GM21515 (cell line): ENCODE data around the gene PIGV.
"Not testable (repeated sequence)": the region's sequence is repeated elsewhere in the genome, so short reads cannot be mapped to it uniquely, and the experiment has no call there.

ENCODE experiments used
- ATAC-seq: cut with Tn5 transposase; IDR thresholded peaks from one replicate; pipeline ENCODE4 v1.9.1; 2021; ENCODE audit not compliant: unreplicated experiment

PIGV gene

GRCh38 chr1:26791626-26792025, 3.9 kb downstream of the PIGV start:
- no peak for ATAC-seq

- no peak for ATAC-seq
Observed at GRCh38 chr1:26792924-26793323, 5.2 kb downstream of the PIGV start.

GRCh38 chr1:26794391-26794790, 6.6 kb downstream of the PIGV start:
- ATAC-seq, result no peak

- no peak for ATAC-seq
Observed at GRCh38 chr1:26797627-26798026, 9.9 kb downstream of the PIGV start.

GRCh38 chr1:26799479-26800142, 11.9 kb downstream of the PIGV start:
- ATAC-seq, result no peak

DNA sequence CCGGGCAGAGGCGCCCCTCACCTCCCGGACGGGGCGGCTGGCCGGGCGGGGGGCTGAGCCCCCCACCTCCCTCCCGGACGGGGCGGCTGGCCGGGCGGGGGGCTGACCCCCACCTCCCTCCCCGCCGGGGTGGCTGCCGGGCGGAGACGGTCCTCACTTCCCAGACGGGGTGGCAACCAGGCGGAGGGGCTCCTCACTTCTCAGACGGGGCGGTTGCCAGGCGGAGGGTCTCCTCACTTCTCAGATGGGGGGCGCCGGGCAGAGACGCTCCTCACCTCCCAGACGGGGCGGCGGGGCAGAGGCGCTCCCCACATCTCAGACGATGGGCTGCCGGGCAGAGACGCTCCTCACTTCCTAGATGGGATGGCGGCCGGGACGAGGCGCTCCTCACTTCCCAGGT, 16.2 kb downstream of the PIGV start:
- not testable (repeated sequence) for ATAC-seq

DNA sequence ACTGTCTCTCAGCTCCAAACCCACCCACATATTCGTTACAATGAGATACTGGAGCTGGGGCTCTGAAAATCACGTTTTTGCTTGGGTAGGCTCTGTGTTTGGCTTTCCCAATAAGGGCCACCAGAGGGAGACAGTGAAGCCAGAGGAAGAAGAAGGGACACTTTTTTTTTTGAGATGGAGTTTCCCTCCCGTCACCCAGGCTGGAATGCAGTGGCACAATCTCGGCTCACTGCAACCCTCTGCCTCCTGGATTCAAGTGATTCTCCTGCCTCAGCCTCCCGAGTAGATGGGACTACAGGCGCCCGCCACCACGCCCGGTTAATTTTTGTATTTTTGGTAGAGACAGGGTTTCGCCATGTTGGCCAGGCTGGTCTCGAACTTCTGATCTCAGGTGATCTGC, 22.4 kb downstream of the PIGV start:
- not testable (repeated sequence) for ATAC-seq

- ATAC-seq, result no peak
Observed at GRCh38 chr1:26811057-26811456, 23.3 kb downstream of the PIGV start.

- no peak for ATAC-seq
Observed at GRCh38 chr1:26811708-26812107, 24.0 kb downstream of the PIGV start.

DNA sequence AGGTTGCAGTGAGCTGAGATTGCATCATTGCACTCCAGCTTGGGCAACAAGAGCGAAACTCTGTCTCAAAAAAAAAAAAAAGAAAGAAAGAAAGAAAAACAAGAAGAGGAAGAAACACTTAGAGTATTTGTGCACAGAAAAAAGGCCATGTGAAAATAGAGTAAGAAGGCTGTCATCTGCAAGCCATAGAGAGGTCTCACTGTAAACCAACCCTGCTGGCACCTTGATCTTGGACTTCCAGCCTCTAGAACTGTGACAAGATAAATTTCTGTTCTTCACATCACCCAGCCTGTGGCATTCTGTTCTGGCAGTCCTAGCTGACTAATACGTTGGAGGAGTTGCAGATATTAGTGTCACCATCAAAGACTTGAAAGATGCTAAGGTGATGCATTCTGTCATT, 26.6 kb downstream of the PIGV start:
- no peak for ATAC-seq

- ATAC-seq, result no peak
Observed at GRCh38 chr1:26814893-26815292, 27.1 kb downstream of the PIGV start.

DNA sequence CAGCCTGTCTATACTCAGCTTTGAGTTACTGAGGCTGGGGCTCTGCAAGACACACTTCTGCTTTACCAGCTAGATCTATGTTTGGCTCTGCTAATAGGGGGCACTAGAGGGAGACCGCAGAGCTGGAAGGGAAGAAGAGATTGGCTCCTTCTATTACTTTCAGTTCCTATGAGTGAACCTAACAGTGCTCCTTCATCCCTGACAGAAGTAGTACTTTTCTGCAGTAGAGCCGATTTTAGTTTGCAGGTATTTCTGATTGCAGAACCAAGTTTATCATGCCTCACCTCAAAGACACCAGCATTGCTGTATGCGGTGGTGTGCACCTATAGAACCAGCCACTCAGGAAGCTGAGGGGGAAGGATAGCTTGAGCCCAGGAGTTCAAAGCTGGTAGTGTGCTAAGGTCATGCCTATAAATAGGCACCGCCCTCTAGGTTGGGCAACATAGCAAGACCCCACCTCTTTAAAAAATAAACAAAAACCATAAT, 33.1 kb downstream of the PIGV start:
- peak; percentile 88 for ATAC-seq

DNA sequence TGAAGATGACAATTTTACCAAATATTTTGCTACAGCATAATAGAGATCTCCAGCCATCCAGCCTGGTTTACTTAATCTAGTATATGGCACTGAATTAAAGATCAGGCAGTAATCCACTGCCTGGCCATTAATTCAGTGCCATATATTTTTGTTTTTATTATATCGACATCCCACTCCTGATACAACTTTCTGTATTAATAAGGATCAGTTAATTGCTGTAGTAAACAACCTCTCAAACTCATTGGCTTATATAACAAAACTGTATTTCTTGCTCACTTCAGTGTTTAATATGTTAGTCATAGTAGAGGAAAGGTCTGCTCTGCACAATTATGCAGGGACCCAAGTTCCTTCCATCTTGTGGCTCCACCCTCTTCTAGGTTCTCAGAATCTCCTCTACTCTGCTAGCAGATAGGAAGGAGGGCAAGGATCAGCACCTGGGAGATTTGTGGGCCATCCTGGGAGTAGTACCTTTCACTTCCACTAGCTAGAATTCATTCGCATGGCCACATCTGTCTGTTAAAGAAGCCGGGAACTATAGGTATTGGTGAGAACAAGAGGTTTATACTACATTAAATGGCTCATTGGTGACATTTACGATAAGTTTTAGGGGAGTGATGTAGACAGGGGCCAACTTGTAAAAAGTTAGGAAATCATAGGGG, 35.1 kb downstream of the PIGV start:
- ATAC-seq, result no peak

GRCh38 chr1:26824731-26825130, 37.0 kb downstream of the PIGV start:
- no peak for ATAC-seq

DNA sequence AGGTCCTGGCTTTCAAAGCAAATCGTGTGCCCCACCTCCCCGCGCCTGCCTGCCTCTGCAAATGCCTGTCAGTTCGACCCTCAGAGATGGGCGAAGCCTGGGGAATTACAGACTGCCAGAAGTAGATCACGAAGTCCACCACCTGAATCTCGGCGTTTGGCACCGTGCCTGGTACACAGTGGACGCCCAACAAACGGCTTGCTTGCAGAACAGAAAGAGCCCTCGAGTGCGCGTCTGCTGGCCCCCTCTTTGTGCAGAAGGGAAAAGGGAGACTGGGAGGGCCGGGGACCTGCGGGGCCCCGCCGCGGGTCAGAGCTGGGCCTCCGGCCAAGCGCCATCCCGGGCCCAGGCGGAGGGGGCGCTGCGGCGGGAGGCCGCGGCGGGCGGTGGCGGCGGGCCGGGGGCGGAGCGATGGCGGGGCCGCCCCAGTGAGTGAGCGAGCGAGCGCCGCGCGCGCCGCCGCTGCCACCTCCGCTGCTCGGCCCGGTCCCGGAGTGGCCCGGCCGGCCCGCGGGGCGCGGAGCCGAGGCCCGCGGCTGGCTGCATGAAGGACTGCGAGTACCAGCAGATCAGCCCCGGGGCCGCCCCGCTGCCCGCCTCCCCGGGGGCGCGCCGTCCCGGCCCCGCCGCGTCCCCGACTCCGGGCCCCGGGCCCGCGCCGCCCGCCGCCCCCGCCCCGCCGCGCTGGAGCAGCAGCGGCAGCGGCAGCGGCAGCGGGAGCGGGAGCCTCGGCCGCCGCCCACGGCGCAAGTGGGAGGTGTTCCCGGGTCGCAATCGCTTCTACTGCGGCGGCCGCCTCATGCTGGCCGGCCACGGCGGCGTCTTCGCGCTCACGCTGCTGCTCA, 38.7 kb downstream of the PIGV start, which contains the start of gene ZDHHC18:
Gene ZDHHC18 (plus strand): TSS at position 428 of the 845 bp plus-strand sequence. CDS start 117 bp downstream, at position 545.
- peak; percentile 59 for ATAC-seq

DNA sequence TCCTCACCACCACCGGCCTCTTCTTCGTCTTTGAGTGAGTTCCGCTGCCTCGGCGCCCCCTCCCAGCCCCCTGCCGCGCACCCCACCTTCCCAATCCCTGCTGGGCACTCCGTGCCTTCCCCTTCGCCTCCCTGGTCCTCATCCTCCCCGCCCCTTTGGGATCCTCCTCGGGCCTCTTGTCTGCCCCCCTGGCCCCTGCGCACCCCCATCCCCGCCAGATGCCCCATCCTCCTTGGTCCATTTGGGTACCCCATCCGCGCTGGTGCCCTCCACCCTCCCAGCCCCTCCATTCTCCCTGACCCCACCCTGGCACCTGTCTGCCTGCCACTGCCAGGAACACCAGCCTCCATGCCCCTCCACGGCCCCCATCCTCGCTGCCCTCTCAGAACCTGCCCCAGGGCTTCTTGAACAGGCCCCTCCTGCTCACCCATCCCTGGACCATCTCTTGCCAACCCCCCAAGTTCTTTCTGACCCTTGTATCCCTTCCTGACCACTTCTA, 39.4 kb downstream of the PIGV start:
- ATAC-seq, result no peak

GRCh38 chr1:26827663-26828062, 39.9 kb downstream of the PIGV start:
- ATAC-seq, result no peak

GRCh38 chr1:26828411-26828991, 40.8 kb downstream of the PIGV start:
- no peak for ATAC-seq

DNA sequence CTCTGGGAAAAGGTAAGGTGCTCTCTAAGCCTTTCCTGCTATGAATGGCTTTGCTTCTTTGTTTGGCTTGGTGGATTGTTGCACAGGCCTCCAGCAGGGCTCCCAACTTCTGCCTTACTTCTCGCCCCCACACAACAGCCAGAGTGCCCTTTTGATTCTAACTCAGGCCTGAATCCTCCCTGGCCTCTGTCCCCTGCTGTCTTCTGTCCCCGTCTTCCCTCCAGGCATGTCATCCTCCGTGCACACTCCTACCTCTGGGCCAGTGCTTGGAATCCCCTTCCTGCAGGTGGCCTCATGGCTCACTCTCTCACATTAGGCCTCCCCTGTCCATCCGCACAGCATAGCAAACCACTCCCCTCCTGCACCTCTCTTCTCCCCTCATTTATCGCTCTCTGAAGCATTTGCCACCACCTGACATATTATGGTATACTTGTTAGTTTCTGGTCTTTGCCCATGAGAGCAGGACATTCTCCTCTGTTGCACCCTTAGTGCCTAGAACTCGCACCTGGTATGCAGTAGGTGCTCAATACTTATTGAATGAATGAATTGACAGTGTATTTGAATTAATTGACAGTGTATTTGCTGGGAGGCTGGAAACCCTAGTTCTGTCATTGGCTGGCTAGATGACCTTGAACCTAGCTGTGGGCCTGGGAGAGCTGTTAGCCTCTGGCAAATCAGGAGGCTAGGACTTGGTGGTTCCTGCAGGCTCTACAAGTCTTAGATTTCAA, 41.6 kb downstream of the PIGV start:
- no peak for ATAC-seq

DNA sequence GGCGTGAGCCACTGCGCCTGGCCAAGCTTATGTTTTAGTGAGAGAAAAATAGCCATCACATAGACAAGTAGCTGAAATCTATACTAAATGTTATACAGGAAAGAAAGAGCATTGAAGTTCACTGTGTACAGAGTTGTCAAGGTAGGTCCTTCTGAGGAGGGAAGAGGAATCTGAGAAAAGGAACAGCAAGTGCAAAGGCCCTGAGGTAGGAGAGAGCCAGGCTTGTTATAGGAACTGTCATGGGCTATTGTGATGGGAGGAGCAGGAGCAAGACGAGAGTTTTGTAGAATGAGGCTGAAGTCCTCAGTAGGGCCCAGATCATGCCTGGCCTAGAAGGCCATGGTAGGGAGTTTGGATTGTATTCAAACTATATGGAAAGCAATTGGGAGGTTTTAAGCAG, 43.3 kb downstream of the PIGV start:
- no peak for ATAC-seq
